Embryonic facial prominence (tissue), 1 donor: Measurements from ENCODE around the gene UBAC1.
"Not testable (repeated sequence)": the region's sequence is repeated elsewhere in the genome, so short reads cannot be mapped to it uniquely, and the experiment has no call there.

Experiments used
- DNase-seq: peaks from one replicate; pipeline ENCODE4 v3.0.0-alpha.2; 2016; ENCODE audit errors: extremely low spot score

Gene UBAC1

GRCh38 chr9:135921749-135922310 is 39.3 kb downstream of the UBAC1 start:
- DNase-seq, result no peak

- no peak for DNase-seq
Observed at GRCh38 chr9:135920973-135921585, 40.1 kb downstream of the UBAC1 start.

- no peak for DNase-seq
Observed at GRCh38 chr9:135920256-135920930, 40.8 kb downstream of the UBAC1 start.

GRCh38 chr9:135919318-135919890 is 41.8 kb downstream of the UBAC1 start:
- DNase-seq, result no peak

GRCh38 chr9:135916227-135916626 is 44.9 kb downstream of the UBAC1 start:
- DNase-seq, result not testable (repeated sequence)

GRCh38 chr9:135914921-135915320 is 46.3 kb downstream of the UBAC1 start:
- DNase-seq, result no peak

- DNase-seq, result not testable (repeated sequence)
Observed at GRCh38 chr9:135911233-135911632, 49.9 kb downstream of the UBAC1 start.

GRCh38 chr9:135910757-135911156 is 50.4 kb downstream of the UBAC1 start:
- no peak for DNase-seq

GRCh38 chr9:135910216-135910615 is 51.0 kb downstream of the UBAC1 start:
- no peak for DNase-seq

GRCh38 chr9:135909371-135909770 is 51.8 kb downstream of the UBAC1 start:
- no peak for DNase-seq

GRCh38 chr9:135908754-135909204 is 52.4 kb downstream of the UBAC1 start:
- no peak for DNase-seq

GRCh38 chr9:135908093-135908753 is 53.0 kb downstream of the UBAC1 start:
- no peak for DNase-seq

- DNase-seq, result peak; percentile 83
Observed at GRCh38 chr9:135907431-135908092, 53.6 kb downstream of the UBAC1 start, which contains the start of gene CAMSAP1. TSS of gene CAMSAP1 (minus strand) at chr9:135907546. CDS start at chr9:135907159, 387 bp downstream.

GRCh38 chr9:135907006-135907430 is 54.2 kb downstream of the UBAC1 start:
- DNase-seq, result no peak

GRCh38 chr9:135906291-135907005 is 54.7 kb downstream of the UBAC1 start:
- no peak for DNase-seq

GRCh38 chr9:135905380-135906258 is 55.6 kb downstream of the UBAC1 start:
- no peak for DNase-seq

GRCh38 chr9:135903786-135904520 is 57.2 kb downstream of the UBAC1 start:
- no peak for DNase-seq

GRCh38 chr9:135903358-135903656 is 57.9 kb downstream of the UBAC1 start:
- DNase-seq, result no peak

- DNase-seq, result no peak
Observed at GRCh38 chr9:135902655-135903357, 58.4 kb downstream of the UBAC1 start.
